Astrocyte of the spinal cord (primary cell): ENCODE data around the gene SAYSD1.

Source experiments
- DNase-seq: peaks from one replicate; pipeline ENCODE4 v3.0.0; 2011; ENCODE audit warnings: low read depth, low spot score
- H3K4me3 ChIP-seq: 2 replicates; pipeline ENCODE4 v1.5.1; 2011; ENCODE audit warnings: low read depth, mild to moderate bottlenecking, low read length, moderate library complexity
- in situ Hi-C: cut with HindIII; loops from 2 replicates; pipeline ENCODE4 v1.10.0; 2017; ENCODE audit warnings: low sequenced_read_pairs
- TF ChIP-seq, protein P1 (sequence below): IDR thresholded peaks from 2 replicates; pipeline ENCODE4 v1.5.1; 2012; ENCODE audit warnings: low read depth, mild to moderate bottlenecking, low read length, inconsistent platforms

Gene SAYSD1

DNA sequence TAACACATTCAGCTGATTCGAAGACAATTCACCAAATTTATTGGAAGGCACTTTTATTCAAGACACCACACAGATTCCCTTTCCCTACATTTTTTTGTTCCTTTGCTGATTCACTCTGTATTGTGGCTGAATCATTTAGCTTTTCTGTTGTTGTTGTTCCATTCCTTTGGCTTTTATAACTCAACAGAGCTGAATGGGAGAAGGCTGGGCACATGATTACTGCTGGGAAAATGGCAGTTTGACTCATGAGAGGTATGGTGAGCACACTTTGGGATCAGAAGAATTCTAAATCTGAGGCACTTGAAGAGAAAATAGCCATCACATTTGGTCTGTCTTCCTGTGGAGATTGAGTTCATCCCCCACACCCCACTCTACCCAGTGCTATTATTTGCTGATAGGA, 15.7 kb upstream of the SAYSD1 start:
- no peak overlapping the region for H3K4me3 ChIP-seq
- no peak for DNase-seq
- in situ Hi-C loops, result no loop called here
- TF ChIP-seq, protein P1, sequence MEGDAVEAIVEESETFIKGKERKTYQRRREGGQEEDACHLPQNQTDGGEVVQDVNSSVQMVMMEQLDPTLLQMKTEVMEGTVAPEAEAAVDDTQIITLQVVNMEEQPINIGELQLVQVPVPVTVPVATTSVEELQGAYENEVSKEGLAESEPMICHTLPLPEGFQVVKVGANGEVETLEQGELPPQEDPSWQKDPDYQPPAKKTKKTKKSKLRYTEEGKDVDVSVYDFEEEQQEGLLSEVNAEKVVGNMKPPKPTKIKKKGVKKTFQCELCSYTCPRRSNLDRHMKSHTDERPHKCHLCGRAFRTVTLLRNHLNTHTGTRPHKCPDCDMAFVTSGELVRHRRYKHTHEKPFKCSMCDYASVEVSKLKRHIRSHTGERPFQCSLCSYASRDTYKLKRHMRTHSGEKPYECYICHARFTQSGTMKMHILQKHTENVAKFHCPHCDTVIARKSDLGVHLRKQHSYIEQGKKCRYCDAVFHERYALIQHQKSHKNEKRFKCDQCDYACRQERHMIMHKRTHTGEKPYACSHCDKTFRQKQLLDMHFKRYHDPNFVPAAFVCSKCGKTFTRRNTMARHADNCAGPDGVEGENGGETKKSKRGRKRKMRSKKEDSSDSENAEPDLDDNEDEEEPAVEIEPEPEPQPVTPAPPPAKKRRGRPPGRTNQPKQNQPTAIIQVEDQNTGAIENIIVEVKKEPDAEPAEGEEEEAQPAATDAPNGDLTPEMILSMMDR, result no peak

DNA sequence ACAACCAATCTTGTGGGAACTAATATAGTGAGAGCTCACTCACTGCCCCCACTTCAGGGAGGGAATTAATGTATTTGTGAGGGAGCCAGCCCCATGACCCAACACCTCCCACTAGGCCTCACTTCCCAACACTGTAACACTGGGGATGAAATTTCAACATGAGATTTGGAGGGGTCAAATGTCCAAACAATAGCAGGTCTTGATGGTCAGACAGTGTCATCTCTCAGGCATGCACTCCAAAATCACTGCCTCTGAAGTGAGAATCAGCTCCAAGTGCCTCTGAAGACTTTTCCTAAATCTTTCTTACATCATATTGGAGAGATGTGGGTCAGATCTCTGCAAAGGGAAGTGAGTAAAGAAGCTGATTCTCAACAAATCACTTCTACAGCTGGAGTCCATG, 13.8 kb upstream of the SAYSD1 start:
- no peak overlapping the region for H3K4me3 ChIP-seq
- in situ Hi-C loops, result no loop called here
- TF ChIP-seq, protein P1, result no peak

DNA sequence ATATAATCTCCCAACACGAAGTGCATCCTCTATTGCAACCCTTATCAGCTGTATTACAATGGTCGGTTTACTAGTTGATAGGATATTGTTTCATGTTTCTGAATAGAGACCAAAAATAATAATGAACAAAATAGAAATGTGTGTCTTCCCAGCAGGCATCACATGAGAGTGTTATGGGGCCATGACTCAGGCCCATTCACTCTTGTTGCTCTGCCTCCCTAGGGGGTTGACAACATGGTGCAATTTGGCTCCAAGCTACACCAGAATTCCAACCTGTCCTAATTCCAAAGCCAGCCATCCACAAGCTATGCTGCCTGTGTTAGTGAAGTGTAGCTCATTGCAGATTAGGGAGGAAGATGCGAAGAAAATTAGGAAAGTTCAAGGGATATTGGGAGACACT, 13.1 kb upstream of the SAYSD1 start:
- TF ChIP-seq, protein P1, result no peak
- DNase-seq, result no peak
- H3K4me3 ChIP-seq, result no peak overlapping the region
- in situ Hi-C loops, result no loop called here

More for the DNA sequence above, 13.8 kb upstream of the SAYSD1 start:
- no peak for DNase-seq

DNA sequence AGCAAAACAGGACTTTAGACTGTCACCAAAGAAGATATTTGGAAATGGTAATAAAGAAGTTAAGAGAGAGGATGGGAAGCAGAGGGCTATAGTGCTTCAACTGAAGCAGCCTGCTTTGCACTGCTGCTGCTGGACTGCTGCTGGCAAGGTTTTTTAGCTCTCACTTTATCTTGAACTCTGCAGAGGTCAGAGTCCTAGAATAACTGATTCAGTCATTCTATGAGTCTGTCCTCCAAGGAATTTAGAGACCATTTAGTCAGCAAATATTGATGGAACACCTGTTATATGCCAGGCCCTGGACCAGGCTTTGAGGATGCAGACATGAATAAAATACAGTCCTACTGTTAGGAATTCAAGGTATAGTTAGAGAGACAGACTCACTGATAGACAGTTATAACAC, 9.1 kb upstream of the SAYSD1 start:
- no peak overlapping the region for H3K4me3 ChIP-seq
- in situ Hi-C loops, result no loop called here
- DNase-seq, result no peak
- TF ChIP-seq, protein P1, result no peak

DNA sequence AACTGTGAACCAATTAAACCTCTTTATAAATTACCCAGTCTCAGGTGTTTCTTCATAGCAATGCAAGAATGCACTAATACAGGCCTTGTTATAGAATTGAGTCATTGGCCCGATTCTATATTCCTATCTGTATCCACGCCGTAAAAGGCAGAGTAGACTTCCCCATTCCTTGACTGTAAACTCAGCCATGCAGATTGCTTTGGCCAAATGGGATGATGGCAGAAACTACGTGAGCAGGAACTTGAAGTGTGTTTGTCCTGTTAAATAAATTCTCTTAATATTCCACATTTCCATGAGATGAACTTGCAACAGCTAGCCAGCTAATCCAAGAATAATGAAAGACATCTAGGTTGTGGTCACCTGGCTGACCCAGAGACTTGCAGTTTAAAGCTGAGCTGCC, 3.9 kb upstream of the SAYSD1 start:
- no peak overlapping the region for H3K4me3 ChIP-seq
- DNase-seq, result no peak
- in situ Hi-C loops, result no loop called here
- TF ChIP-seq, protein P1, result no peak

DNA sequence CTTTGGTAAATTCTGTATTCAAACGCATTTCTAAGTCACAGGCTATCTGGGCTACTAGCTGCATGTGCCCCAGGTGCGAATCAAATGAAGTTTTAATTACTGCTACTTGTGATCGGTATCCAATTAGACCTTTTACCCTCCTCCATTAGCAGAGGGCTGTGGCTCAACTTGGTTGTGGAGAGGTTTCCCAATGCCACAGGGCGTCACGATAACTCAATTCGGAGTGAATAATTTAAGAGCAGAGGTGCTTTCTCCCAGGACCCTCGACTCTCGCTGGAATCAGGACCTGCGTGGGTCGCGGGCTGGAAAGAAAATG, 640 bp downstream of the SAYSD1 start:
- no peak for DNase-seq
- in situ Hi-C loops, result no loop called here

DNA sequence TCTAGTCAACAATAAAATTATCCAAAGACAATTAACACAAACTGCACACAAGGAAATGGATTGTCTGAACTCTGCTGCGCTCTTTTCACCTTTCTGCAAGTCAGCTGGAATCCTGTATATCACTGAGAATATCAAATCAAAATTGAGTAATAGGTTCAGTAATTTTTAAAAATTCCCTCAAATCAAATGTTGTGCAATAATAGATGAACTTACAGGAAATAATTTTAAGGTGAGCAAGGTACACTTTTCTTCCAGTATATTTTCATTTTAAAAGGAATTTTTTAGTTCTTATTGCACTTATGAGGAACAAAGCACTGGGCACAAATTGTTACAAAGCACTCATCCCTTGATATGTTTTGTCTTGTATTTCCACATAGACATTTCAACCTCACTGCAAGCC, 1.2 kb downstream of the SAYSD1 start:
- in situ Hi-C loops, result no loop called here
- TF ChIP-seq, protein P1, result no peak
- no peak overlapping the region for H3K4me3 ChIP-seq

More for the DNA sequence above, 640 bp downstream of the SAYSD1 start:
- H3K4me3 ChIP-seq, result peak overlapping the region; percentile 81
- TF ChIP-seq, protein P1, result no peak

More for the DNA sequence above, 1.2 kb downstream of the SAYSD1 start:
- no peak for DNase-seq
